HepG2 (cell line): Measurements from ENCODE around the gene IFNA21. TPM values are rescaled to one million over a fixed set of nuclear protein-coding genes. Genes with fewer than 3 reads are reported as not detected.

Experiments used
- ATAC-seq: fragments of 200-7000 bp; cut with Tn5 transposase; 3 replicates; pipeline ENCODE4 v1.9.1; 2020; ENCODE audit warnings: mild to moderate bottlenecking, moderate library complexity
- BruUV-seq: library from RNA; stranded (reverse); fragments of 400-500 nt; replicated peaks from 2 replicates; lab custom pipeline; 2021; lab: Mats Ljungman, UMichigan
- CTCF ChIA-PET: fragments of 300-600 bp; formaldehyde crosslinking; extraction: SDS; loops from one replicate; lab custom pipeline; 2021; ENCODE audit warnings: low total read pairs, inconsistent platforms, low intra/inter-chr PET ratio; lab: Yijun Ruan, JAX
- POLR2A ChIA-PET: fragments of 350-600 bp; sonication (Branson Sonifier 250); formaldehyde crosslinking; loops from one replicate; lab custom pipeline; 2020; ENCODE audit warnings: antibody characterized with exemption, inconsistent platforms; lab: Yijun Ruan, JAX
- DNase-seq: peaks from one replicate; pipeline ENCODE4 v3.0.0-alpha.2; 2015; ENCODE audit warnings: low spot score
- FAIRE-seq: peaks from 3 replicates; lab custom pipeline; 2011; peaks lifted over from hg19 to GRCh38; lab: Jason Lieb, UNC
- H2AFZ ChIP-seq: one replicate; pipeline ENCODE4 v1.6.1; 2011; ENCODE audit warnings: low read length, inconsistent platforms
- H3K27ac ChIP-seq: fragments of 300-600 bp; 3 replicates; pipeline ENCODE4 v1.8.0; 2011; ENCODE audit warnings: mixed run types, mild to moderate bottlenecking, mixed read lengths, low read length, inconsistent platforms; ENCODE audit not compliant: insufficient read depth; ENCODE audit errors: extremely low read length
- H3K27me3 ChIP-seq, 2 experiments: fragments of 200-600 bp in 1 of 2; 2 replicates in 1 of 2; 3 replicates in 1 of 2; pipeline versions ENCODE4 v1.6.0 to v1.8.0; 2011; ENCODE audit warnings: low read length in 2 of 2, mild to moderate bottlenecking in 2 of 2, moderate library complexity in 2 of 2, inconsistent platforms in 1 of 2; ENCODE audit not compliant: insufficient read depth in 2 of 2, control insufficient read depth in 1 of 2
- H3K36me3 ChIP-seq, 2 experiments: fragments of 200-600 bp in 1 of 2; replicated peaks in 1 of 2; 2 replicates in 1 of 2; 3 replicates in 1 of 2; pipeline versions ENCODE4 v1.5.1 to v1.8.0; 2011; ENCODE audit warnings: low read length in 2 of 2, inconsistent platforms in 1 of 2; ENCODE audit not compliant: insufficient read depth in 2 of 2, control insufficient read depth in 1 of 2
- H3K4me1 ChIP-seq: 2 replicates; pipeline ENCODE4 v1.5.1; 2012; ENCODE audit warnings: low read length, inconsistent platforms; ENCODE audit not compliant: insufficient read depth
- H3K4me2 ChIP-seq: 2 replicates; pipeline ENCODE4 v1.6.0; 2011; ENCODE audit warnings: low read depth, low read length, inconsistent platforms
- H3K4me3 ChIP-seq, 3 experiments: fragments of 200-600 bp in 1 of 3; sonication (generic), shearing (Covaris generic) in 1 of 3; replicated peaks in 1 of 3; 2 replicates each; pipeline ENCODE4 v1.5.1; 2011 to 2016; ENCODE audit warnings: low read length in 3 of 3, inconsistent platforms in 2 of 3, low read depth in 2 of 3, mild to moderate bottlenecking in 2 of 3, control low read depth in 1 of 3, mixed read lengths in 1 of 3; ENCODE audit not compliant: insufficient read depth in 1 of 3
- H3K79me2 ChIP-seq: one replicate; pipeline ENCODE4 v1.6.1; 2011; ENCODE audit warnings: low read length, inconsistent platforms; ENCODE audit not compliant: insufficient read depth
- H3K9ac ChIP-seq: 2 replicates; pipeline ENCODE4 v1.6.0; 2011; ENCODE audit warnings: mild to moderate bottlenecking, low read depth, low read length, inconsistent platforms; ENCODE audit not compliant: insufficient read depth
- H3K9me3 ChIP-seq: 2 replicates; pipeline ENCODE4 v1.5.1; 2012; ENCODE audit warnings: mild to moderate bottlenecking, low read length
- H4K20me1 ChIP-seq: 2 replicates; pipeline ENCODE4 v1.6.0; 2011; ENCODE audit warnings: inconsistent platforms, mild to moderate bottlenecking, low read length, moderate library complexity; ENCODE audit not compliant: insufficient read depth
- BORCS8-MEF2B ChIP-seq: sonication (generic); formaldehyde crosslinking; IDR thresholded peaks from 2 replicates; pipeline ENCODE4 v1.8.0; 2022; ENCODE audit warnings: mild to moderate bottlenecking, missing genetic modification reagents
- KDM5A ChIP-seq: fragments of 200-600 bp; sonication (generic); IDR thresholded peaks from 2 replicates; pipeline ENCODE4 v1.7.0; 2018; ENCODE audit warnings: antibody characterized with exemption, mild to moderate bottlenecking, low read length, borderline replicate concordance
- MED8 ChIP-seq: sonication (generic); formaldehyde crosslinking; IDR thresholded peaks from 2 replicates; pipeline ENCODE4 v1.8.1; 2023; ENCODE audit warnings: mild to moderate bottlenecking, missing genetic modification reagents; ENCODE audit not compliant: insufficient replicate concordance
- REXO4 ChIP-seq: sonication (generic); formaldehyde crosslinking; IDR thresholded peaks from 2 replicates; pipeline ENCODE4 v1.8.0; 2022; ENCODE audit warnings: missing genetic modification reagents, mild to moderate bottlenecking, borderline replicate concordance
- ZBTB20 ChIP-seq: sonication (generic); formaldehyde crosslinking; IDR thresholded peaks from 2 replicates; pipeline ENCODE4 v1.8.1; 2023; ENCODE audit warnings: missing genetic modification reagents, low read depth, mild to moderate bottlenecking, borderline replicate concordance
- ZBTB42 ChIP-seq: sonication (generic); formaldehyde crosslinking; IDR thresholded peaks from 2 replicates; pipeline ENCODE4 v1.5.0; 2020; ENCODE audit warnings: mild to moderate bottlenecking, missing genetic modification reagents
- ZNF598 ChIP-seq: sonication (generic); formaldehyde crosslinking; IDR thresholded peaks from 2 replicates; pipeline ENCODE4 v1.5.1; 2020; ENCODE audit warnings: mild to moderate bottlenecking, missing genetic modification reagents, borderline replicate concordance
- ZNF883 ChIP-seq: sonication (generic); formaldehyde crosslinking; IDR thresholded peaks from 2 replicates; pipeline ENCODE4 v1.5.1; 2020; ENCODE audit warnings: mild to moderate bottlenecking, missing genetic modification reagents; ENCODE audit errors: not compliant biosample characterization
- WGBS: methylation state at CpG from one replicate; pipeline ENCODE4 v1.1.6; 2017; ENCODE audit warnings: low lambda C conversion rate; 5-methylcytosine and 5-hydroxymethylcytosine counted together
- in situ Hi-C: cut with HindIII; loops from 2 replicates; pipeline ENCODE4 v1.10.0; 2017; ENCODE audit warnings: low pct_unique_long_range_greater_than_20kb; ENCODE audit not compliant: extremely low pct_ligation_motif_present
- intact Hi-C: fragments of 100-400 bp; cut with micrococcal nuclease; formaldehyde crosslinking; loops from one replicate; pipeline ENCODE4 v1.10.0; 2022; ENCODE audit not compliant: unreplicated experiment
- polyA plus RNA-seq, 8 experiments: library from polyadenylated mRNA; depleted of rRNA in 3 of 8; stranded (reverse) in 7 of 8; unstranded in 1 of 8; fragments of >200 nt; fragmentation: Illumina TruSeq in 4 of 8; extraction: Trizol in 4 of 8; gene quantifications; 2 replicates each; pipeline versions ENCODE4 v1.2.1 to v1.2.3, GENCODE V29; 2011 to 2016; ENCODE audit warnings: low read depth in 4 of 8, missing spikeins in 1 of 8, mixed read lengths in 1 of 8; ENCODE audit not compliant: insufficient read depth in 1 of 8
- total RNA-seq, 5 experiments: library from RNA; depleted of rRNA; stranded (reverse); fragments of >200 nt; fragmentation: Illumina TruSeq; extraction: Trizol; gene quantifications; 2 replicates each; pipeline ENCODE4 v1.2.3, GENCODE V29; 2016; ENCODE audit warnings: low read depth in 1 of 5
- TF ChIP-seq, protein P1 (sequence below): sonication (generic); formaldehyde crosslinking; IDR thresholded peaks from 2 replicates; pipeline ENCODE4 v1.4.0; 2020; ENCODE audit warnings: mild to moderate bottlenecking, missing genetic modification reagents

Gene IFNA21
- total and polyA plus RNA-seq, 2 of the 13 experiments (the other 11 are each of a cell fraction or from before 2014, with no cell fraction given): not detected

DNA sequence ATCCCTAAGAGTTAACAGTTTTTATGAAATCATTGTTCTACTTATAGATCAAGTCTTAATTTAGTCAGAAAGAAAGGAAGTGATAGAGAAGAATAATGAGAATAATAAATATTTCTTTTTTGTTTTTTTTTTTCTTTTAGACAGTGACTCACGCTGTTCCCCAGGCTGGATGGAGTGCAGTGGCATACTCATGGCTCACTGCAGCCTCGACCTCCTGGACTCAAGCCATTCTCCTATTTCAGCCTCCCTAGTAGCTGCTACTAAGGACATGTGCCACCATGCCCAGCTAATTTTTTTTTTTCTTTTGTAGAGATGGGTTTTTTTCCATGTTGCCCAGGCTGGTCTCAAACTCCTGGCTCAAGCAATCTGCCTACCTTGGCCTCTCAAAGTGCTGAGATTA, 11.0 kb downstream of the IFNA21 start:
- ChIA-PET POLR2A (no interaction called here), CTCF (no interaction called here)
- Histone ChIP-seq H3K36me3 (no peaks in the 10 kb centered on the region), H3K9me3 (no peaks in the 10 kb centered on the region), H3K4me1 (no peaks in the 10 kb centered on the region), H3K4me3 (no peak overlapping the region), H3K27ac (no peak overlapping the region)
- ATAC-seq: no peak
- in situ Hi-C loops: no loop called here
- BruUV-seq: no TSS peak
- TF ChIP-seq REXO4 (CRISPR knock-in tag): no peak
- no peak for TF ChIP-seq ZBTB42 (CRISPR knock-in tag)
- TF ChIP-seq ZNF598 (CRISPR knock-in tag): no peak
- TF ChIP-seq, protein P1, sequence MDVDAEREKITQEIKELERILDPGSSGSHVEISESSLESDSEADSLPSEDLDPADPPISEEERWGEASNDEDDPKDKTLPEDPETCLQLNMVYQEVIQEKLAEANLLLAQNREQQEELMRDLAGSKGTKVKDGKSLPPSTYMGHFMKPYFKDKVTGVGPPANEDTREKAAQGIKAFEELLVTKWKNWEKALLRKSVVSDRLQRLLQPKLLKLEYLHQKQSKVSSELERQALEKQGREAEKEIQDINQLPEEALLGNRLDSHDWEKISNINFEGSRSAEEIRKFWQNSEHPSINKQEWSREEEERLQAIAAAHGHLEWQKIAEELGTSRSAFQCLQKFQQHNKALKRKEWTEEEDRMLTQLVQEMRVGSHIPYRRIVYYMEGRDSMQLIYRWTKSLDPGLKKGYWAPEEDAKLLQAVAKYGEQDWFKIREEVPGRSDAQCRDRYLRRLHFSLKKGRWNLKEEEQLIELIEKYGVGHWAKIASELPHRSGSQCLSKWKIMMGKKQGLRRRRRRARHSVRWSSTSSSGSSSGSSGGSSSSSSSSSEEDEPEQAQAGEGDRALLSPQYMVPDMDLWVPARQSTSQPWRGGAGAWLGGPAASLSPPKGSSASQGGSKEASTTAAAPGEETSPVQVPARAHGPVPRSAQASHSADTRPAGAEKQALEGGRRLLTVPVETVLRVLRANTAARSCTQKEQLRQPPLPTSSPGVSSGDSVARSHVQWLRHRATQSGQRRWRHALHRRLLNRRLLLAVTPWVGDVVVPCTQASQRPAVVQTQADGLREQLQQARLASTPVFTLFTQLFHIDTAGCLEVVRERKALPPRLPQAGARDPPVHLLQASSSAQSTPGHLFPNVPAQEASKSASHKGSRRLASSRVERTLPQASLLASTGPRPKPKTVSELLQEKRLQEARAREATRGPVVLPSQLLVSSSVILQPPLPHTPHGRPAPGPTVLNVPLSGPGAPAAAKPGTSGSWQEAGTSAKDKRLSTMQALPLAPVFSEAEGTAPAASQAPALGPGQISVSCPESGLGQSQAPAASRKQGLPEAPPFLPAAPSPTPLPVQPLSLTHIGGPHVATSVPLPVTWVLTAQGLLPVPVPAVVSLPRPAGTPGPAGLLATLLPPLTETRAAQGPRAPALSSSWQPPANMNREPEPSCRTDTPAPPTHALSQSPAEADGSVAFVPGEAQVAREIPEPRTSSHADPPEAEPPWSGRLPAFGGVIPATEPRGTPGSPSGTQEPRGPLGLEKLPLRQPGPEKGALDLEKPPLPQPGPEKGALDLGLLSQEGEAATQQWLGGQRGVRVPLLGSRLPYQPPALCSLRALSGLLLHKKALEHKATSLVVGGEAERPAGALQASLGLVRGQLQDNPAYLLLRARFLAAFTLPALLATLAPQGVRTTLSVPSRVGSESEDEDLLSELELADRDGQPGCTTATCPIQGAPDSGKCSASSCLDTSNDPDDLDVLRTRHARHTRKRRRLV (CRISPR knock-in tag): no peak
- no peak for TF ChIP-seq KDM5A
- TF ChIP-seq ZNF883 (CRISPR knock-in tag): no peak
- TF ChIP-seq ZBTB20 (CRISPR knock-in tag): no peak
- TF ChIP-seq MED8 (CRISPR knock-in tag): no peak
- no peak for TF ChIP-seq BORCS8-MEF2B (CRISPR knock-in tag)
- TF ChIP-seq, all 625 proteins: peak for 0
- FAIRE-seq: no peak
- Histone ChIP-seq H2AFZ (no peak overlapping the region), H3K79me2 (no peaks in the 10 kb centered on the region), H3K9ac (no peak overlapping the region), H3K27me3 (no peaks in the 10 kb centered on the region), H4K20me1 (no peaks in the 10 kb centered on the region), H3K4me2 (no peak overlapping the region)
- no peak for DNase-seq
- WGBS: 4% methylated on average over 2 of the region's 2 CpGs
- intact Hi-C loops: no loop called here
